GM10266 (cell line): ENCODE results near the gene GNAZ.

Source experiments
- DNase-seq: peaks from one replicate; pipeline ENCODE4 v3.0.0; 2012; ENCODE audit errors: extremely low spot score
- CTCF ChIP-seq: IDR thresholded peaks from 2 replicates; pipeline ENCODE4 v1.5.1; 2012; ENCODE audit warnings: mild to moderate bottlenecking, low read depth; ENCODE audit not compliant: control insufficient read depth, insufficient read depth; ENCODE audit errors: missing control alignments

Gene GNAZ

GRCh38 chr22:23126165-23127054 is 56.1 kb downstream of the GNAZ start:
- no peak for TF ChIP-seq CTCF
- no peak for DNase-seq

GRCh38 chr22:23127055-23127756 is 56.9 kb downstream of the GNAZ start:
- DNase-seq, result no peak
- TF ChIP-seq CTCF, result no peak

GRCh38 chr22:23127788-23128187 is 57.5 kb downstream of the GNAZ start:
- TF ChIP-seq CTCF, result no peak
- no peak for DNase-seq

- TF ChIP-seq CTCF, result peak; percentile 84
- DNase-seq, result peak; percentile 79
These were observed 58.2 kb downstream of the GNAZ start for GRCh38 chr22:23128269-23129108.

- no peak for TF ChIP-seq CTCF
- no peak for DNase-seq
These were observed 58.8 kb downstream of the GNAZ start for GRCh38 chr22:23129149-23129548.

GRCh38 chr22:23130697-23131096 is 60.4 kb downstream of the GNAZ start:
- TF ChIP-seq CTCF, result no peak

More at GRCh38 chr22:23130697-23131096, 60.4 kb downstream of the GNAZ start:
- no peak for DNase-seq
